Fibroblast of skin of right biceps (primary cell): ENCODE data around the gene XCR1.
"Not testable (repeated sequence)": the region's sequence is repeated elsewhere in the genome, so short reads cannot be mapped to it uniquely, and the experiment has no call there.

Source experiments
- DNase-seq: peaks from one replicate; pipeline ENCODE4 v3.0.0-alpha.2; 2013

The XCR1 gene

DNA sequence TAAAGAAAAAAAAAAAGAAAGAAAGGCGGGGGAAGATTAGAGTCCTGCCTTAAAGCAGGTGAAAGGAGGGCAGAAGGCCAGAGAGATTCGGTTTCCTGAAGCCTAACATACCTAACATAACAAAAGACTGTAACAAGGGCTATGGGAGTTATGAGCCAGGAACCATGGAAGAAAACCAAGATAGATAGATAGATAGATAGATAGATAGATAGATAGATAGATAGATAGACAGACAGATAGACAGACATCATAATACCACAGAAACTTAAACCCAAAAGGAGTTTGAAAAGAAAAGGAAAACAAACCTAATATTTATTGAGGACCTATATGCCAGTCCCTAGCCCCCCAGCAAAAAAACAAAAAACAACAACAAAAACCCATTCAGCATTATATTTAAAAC, 29.3 kb downstream of the XCR1 start:
- DNase-seq = no peak

DNA sequence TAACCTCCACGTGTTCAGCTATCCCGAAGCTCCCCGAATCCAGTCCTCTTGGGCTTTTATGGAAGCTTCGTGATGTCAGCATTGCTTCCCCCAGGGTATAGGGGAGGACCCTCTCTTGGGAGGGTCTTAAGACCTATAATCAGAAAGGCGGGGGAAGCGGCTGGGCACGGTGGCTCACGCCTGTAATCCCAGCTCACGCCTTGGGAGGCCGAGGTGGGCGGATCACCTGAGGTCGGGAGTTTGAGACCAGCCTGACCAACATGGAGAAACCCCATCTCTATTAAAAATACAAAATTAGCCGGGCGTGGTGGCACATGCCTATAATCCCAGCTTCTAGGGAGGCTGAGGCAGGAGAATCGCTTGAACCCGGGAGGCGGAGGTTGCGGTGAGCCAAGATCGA, 29.8 kb downstream of the XCR1 start:
- not testable (repeated sequence) for DNase-seq

DNA sequence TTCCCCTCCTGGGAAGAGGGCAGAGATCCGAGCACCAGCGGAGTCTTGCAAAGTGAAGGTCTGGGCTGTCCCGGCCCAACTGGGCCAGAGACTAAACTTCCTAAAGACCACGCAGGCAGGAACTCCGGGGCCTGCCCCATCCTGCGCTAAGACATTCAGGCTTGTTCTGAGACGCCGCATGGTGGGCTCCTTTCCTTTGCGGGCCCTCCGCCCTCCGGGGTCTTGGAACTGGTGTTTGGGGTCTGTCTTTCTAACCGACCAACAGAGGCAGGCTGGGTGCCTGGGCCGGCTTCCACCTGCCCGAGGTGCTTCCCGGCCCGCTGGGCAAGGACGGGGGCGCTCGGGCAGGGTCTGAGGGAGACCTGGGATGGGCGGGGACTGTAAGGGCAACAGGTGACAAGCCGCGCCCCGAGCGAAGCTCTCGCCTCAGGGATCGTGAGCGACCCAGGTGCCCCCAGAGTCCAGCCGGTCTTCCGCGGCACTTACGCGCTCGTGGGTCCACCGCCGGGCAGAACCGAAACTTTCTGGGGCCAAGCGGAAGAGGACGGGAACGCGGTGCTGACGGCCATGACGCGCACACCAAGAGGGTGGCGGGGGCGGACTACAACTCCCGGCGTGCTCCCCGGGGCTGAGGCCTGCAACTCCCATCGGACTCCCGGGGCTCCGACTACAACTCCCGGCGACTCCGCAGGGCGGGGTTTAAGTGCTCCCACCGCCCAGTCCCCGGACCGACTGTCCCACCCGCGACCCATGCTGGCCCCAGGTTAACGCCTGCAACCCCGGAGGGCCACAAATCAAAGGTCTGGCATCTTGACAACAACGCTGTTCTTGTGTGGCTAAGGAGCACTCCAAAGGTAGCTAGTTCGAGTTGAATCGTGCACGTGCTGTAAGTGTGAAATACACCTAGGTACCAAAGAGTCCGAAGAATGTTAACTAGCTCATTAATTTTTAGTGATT, 31.8 kb downstream of the XCR1 start, which contains the start of gene FYCO1:
TSS of gene FYCO1 (minus strand) at position 589 of the 957 bp plus-strand sequence. CDS start 10,914 bp downstream, outside the sequence.
- DNase-seq = peak; percentile 85

DNA sequence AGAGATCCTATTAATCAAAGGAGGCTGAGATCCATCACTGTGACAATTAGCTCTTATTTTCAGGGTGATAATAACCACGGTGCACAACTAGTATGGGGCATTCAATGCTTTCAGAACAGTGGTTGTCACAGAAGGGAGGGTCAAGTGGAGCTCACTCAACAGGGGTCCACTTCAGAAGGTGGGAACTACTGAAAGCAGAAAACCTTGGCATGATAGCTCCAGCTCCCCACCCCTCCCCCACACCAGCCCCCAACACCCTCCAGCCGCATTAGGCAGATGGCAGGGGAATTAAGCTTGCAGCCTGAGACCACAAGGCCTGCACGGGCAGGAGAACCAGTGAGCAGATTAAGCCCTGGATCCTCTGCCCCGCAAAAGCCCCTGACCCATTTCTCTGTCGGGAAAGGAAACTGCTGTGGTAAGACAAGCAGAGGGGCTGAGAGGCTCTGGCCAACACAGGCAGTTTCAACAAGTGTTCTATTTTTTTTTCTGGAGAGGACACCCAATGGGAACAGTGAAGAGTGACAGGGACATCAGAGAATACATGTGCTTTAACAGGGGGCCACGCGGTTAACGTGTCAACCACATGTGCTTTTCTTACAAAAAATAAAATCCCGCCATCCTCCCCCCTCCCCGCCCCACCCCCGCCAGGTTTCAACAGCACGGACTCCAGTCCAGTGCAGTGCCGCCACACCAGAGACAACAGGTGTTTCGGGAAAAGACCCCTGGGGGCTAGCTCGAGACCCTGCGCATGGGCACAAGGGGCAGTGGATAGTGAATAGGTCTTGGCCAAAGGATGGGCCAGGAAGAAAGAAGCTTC, 32.7 kb downstream of the XCR1 start:
- no peak for DNase-seq

DNA sequence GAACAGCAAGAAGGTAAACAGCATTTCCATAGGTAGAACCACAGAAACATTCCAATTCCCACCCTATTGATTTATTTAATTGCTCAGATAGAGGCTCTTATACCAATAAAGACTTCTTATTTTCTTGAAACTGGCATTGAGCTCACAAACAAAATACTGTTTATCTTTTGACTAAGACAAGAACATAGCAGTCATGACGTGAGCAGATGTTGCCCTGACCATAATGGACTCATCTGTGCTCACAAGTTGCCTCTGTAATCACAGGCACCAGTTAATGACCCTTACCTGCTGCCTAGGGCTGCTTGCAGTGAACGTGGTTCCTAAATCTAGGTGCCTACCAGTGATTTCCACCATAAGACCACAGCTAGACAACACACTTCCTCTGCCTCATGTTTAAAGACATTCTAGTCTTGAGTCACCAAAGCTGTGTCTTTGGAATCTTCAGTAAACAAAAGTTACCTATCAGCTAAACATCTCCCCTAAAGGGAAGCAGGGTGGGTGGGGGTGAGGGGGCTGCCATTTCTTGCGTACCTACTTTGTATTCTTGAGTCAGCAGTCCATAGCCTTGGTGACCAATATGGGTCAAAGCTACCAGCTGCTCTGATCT, 33.8 kb downstream of the XCR1 start:
- no peak for DNase-seq

DNA sequence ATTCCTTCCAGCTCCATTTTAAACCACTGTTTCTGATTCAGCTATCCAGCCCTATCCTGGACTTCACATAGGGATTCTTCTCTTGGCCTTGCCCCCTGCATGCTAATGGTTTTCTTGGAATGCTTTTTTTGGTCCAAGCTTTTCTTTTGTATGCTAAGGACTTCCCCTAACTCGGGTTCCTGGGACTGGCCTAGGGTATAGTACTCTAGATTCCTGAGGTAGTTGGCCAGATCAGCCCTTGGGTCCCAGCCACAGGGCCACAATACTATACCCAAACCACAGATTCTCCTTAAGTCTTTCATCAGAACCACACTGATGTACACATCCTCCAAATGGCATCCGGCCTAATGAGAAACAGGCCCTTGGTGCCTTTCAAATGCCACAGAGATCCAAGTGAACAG, 34.5 kb downstream of the XCR1 start:
- DNase-seq = peak; percentile 96

DNA sequence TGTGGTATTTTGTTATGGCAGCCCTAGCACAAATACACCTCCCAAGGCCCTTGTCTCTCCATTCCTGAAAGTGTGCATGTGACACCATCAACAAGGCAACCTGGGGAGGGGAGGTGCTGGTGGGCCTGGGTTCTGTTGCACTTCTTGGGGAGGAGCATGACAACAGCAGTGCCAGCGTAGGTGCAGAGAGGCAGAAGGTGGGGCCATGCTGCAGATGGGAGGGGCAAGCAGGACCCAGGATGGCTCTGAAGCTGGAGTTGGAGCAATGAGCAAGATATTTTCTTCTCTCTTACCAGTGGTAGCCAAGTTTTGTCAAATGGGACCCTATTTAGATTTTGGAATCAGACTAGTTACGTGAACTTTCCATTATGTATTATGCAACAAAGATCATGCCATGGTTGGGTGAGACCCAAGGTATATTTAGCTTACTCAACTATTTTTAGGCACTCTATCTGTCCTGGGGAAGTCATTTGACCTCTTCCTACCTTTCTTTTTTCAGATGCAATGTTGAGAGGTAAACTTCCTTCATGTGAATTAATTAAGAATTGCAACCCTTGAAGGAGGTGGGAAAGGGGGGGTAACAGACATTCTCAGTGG, 35.1 kb downstream of the XCR1 start:
- DNase-seq = no peak

DNA sequence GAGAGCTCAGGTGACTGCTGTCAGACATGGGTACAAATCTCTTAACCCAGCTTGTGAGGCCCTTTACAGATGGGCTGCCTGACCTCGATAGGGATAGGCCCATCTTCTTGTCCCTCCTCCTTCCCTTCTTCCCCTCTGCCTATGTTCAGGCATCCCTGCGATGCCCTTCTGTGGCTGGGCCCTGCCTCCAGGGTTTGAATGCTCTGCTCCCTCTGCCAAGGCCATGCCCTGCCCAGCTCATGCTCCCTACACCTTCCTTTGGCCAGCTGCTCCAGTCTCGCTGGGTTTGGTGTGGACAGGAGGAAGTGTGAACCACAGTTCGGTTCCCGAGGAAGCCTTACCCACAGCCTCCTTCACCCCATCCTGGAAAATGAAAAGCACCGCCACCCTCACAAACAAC, 35.9 kb downstream of the XCR1 start:
- no peak for DNase-seq

DNA sequence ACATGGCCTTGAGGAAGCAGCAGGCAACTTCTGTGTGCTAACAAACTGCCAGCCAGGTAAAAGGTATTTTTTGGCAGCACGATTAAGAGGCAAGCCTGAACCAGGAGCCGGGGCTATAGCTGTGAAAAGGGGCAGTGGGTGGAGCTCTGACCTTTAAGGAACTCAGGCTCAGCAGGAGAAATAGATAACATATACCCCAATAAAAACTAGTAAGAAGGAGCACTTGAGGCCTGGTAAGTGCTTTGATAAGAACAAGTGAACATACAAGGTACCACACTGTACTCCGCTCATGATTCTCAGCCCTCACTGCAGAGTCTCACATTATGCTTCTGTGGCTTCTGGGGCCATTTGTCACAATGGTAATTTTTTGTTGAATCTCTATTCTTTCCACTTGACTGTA, 37.1 kb downstream of the XCR1 start:
- no peak for DNase-seq

DNA sequence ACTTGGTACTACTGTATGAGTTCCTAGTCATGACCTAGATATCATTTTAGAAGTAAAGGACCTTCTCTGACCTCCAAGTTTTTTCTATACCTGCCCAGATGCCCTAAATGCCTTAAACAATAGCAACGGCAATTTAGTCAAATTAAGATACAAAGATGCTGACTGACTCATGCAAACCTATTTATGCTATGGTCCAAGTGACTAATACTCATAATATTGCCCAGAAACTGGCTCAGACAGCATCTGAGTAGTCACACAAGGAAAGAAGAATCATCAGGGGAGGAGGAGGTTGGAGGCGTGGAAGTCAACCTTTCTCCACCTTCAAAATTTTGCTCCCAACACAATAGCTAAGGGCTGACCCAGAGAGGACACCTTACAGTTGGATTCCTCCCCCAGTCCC, 38.5 kb downstream of the XCR1 start:
- peak; percentile 90 for DNase-seq

DNA sequence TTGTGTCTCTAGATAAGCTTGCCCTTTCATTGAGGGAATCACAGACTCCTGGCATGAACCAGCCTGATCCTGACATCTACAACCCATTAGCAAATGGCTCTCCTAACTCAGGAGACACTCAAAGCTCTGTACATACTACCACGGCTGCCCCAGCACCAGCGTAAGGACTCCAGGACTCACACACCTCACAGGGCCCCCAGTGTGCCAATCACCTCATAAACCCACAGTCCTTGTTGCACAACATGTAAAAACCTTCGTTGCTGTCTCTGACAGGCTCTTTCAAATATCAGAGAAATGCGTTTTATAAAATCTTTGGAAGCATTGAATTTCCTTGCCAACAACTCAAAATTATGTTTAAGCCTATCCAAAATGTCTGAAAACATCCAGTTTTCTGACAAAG, 38.9 kb downstream of the XCR1 start:
- no peak for DNase-seq

DNA sequence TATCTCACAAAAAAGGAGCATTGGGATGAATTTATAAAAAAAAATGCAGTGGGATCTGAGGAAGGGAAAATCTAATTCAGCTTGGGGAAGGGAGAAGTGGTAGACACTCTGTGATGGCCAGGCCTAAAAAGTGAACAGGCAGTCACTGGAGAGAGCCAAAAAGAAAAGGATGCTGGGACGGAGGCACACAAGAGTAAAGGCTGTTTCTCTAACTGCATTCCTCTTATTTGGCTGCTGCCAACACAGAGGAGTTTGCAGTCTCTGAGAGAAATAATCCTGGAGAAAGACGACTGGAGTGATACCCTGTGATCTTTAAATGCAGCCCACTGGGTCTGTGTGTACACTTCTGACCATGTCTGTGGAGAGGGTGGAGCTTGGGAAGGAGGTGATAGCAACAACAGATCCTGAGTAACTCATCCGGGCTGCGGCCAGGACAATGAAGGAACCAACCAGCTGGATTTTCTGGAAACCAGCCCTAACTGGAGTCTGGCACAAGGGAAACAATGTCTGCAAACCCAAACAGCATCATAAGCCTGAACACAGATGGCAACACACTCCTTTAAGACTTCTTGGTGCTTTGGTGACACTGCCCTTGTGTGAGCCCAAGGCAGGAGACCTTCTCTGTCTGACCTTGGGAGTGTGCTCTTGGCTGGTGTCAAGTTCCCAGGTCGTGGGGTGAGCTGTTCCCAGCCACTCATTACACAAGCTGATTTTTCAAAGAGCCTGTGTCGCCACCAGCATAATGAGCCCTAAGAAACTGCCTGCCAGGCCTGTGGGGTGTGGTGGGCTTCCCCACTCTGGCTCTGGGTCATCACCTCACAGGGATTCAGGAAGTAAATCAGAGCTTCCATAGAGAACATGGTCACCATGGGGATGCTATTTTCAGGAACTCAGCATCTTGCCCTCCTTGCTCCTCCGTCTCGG, 39.7 kb downstream of the XCR1 start:
- peak; percentile 42 for DNase-seq

DNA sequence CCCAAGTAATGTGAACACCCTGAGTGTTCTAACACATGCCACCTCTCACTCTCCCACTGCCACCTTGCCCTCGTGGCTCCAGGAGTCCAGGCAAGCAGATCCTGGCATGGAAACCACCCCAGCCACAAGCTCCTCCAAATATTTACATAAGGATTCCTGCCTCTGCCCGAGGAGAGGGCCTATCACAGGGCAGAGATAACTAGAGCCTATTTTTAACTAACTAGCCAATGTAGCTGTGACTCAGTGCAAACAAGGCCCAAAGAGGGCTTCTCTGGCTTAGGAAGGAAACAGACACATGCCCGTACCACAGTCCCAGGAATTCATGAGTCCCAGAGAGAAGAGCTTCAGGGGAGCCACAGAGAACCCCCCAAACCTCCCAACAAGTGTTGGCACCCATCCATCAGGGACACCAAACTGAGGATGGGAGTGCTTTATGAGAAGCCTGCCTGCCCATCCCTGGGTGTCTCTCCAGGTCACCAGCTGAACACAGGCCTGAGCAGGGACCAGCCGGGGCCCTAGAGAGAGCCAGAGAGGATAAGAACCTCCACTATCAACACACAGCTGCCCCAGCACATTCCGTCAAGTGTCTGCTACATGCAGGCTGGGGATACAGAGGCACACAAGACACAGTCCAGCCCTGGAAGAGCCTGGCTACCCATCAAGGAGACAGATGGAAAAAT, 40.8 kb downstream of the XCR1 start:
- DNase-seq = peak; percentile 73

DNA sequence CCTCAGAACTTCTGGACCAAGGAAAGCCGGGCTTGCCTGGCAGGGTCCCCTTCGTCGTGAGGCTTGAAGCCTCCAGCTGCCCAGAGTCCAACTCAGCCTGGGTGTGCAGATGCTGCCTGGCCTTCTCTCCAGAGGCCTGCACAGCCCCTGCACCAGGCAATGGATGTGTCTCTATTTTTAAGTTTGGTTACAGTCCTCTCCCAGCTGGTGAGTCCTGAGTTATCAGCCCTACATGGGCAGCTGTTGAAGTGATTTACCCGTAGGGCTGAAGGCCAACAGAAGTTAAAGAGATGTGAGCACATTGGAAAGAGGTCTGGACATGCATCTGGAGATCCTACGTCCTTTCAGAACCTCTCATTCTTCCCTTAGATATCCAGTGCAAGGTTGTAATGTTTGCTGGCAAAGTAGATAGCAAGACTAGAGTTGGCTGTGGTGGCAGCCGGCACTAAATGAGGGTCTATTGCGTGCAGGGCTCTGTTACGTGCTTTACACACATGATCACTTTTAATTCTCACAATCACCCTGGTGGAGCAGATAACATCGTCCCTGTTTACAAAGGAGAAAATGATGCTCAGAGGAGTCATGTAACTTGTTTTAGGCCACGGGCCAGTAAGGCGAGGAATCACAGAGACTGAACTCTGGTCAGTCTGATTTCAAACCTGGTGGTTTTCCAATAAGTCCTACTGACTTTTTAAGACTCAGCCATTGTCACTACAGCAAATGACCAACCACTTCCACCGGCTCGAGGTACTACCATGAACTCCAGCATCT, 41.6 kb downstream of the XCR1 start:
- DNase-seq = no peak

DNA sequence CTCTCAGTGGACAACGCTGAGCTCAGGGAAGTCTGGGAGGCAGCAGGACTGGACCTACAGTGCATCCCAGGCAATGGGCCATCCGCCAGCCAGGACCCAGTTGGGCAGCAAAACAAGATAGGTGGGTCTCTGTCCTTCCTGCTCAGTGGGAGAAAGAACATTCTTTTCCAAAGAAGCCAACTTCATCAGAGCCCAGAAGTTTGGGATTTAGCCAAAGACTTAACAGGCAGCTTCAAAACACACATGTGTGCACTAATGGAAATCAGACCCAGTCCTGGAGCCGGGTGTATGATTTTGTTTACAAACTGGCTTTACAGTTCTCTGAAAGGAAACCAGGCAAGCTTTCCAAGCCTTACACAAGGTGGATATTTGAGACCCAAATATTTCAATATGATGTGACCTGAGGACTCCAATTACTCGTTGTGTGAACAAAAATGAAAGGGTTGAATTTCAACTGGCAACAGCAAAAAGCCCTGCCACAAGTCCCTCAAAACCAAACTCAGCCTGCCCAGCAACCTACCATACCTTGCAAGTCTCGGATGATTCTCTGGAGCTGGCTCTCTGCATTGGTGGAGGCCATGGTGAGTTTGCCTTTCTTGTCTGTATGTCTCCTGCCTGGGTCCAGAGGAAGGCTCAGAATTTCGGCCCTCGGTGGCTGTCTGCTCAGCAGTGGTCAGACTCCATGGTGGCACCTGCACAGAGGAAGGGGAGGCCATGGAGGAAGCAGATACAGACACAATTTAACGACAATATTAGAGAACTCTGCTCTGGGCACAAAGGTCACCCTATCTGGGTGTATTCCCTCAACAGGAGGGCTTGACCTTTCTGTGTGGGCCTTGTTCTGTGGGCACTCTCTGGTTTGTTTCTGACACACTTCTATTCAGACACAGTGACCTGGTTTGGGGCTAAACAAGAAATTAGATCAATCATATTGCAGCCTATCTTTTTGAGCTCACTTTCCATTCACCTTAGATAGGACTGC, 42.7 kb downstream of the XCR1 start:
- peak; percentile 44 for DNase-seq

DNA sequence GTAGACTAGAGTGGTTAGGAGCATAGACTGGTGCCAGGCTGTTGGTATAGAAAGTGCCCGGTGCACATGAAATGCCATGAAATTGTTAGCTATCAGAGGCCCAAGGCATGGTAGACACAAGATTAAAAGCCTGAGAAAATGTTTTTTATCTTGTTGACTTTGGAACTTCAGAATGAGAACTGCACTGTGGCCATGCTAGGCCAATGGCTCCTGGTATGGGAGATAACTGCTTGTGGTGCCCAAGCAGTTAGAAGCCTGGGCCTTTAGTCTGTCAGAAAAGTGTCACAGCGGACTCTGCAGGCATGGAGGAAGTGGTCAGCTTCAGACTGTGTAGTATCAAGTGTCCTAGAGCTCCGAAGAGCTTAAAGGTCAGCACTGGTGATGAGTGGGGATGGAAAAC, 43.5 kb downstream of the XCR1 start:
- no peak for DNase-seq

DNA sequence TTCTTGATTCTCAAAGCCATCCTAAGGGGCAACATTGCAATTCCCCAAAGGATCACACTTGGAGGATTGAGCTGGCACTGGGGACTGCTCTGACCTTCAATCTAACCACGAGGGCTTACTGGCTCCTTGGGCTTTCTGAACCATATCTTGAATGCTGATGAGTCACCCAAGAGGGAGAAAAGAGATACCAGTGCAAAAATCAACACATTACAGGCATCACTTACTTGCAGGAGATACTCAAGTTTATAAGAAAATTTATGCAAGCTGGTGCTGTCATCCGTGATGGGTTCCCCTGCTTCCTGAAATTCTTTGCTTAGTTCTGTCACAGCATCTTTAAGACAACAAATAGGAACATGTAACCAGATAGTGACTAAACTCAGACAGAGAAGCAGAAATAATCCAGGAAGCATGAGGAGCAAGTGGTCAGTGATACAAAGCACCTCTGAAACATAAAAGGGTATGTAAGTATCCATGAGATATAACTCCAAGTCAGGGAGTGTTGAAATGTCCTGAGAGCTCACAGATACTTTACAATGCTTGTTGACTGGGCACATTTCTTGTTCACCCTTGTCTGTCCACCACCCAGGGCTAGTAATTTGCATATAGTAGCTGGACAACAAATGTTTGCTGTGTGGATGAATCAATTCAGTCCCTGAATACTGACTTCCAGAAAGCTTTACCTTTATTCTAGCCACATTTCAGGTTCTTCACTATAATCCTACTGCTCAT, 45.8 kb downstream of the XCR1 start:
- peak; percentile 65 for DNase-seq

DNA sequence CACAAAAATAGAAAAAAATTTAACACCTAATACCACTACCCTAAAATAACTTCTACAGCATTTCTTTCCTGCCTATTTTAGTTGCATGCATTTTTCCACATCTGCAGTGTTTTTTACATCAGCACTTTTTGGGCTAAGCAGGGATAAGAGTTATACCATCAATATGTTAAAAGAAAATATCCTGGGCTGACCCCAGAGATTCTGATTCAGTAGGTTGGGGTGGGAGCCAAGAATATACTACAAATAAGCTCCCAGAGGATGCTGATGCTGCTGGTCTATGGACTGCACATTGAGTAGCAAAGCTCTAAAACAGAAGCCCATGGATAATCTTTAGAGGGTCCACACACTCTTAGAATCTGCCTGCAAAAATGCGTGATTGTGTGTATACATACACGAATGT, 46.5 kb downstream of the XCR1 start:
- DNase-seq = peak; percentile 61
